Mesenteric fat pad (tissue), 1 donor: Measurements from ENCODE around the gene GRK2. TPM values are rescaled to one million over a fixed set of nuclear protein-coding genes. Genes with fewer than 3 reads are reported as not detected.
A peak's percentile ranks its signal among the peaks of the same experiment; 100 is the strongest.

Experiments
- DNase-seq: peaks from one replicate; pipeline ENCODE4 v3.0.0-alpha.2; 2020; ENCODE audit warnings: low spot score
- total RNA-seq: library from RNA; stranded (reverse); fragmentation: NEBNext Ultra II Directional; extraction: Animal tissue kit (Norgen Biotek cat#: 25700); gene quantifications from one replicate; pipeline ENCODE4 v1.2.1, GENCODE V29; 2021
- donor health status: DM: yes; HTN: yes; CAD: no.

The GRK2 gene
- total RNA-seq, 1 donor from 2014 or later: 60.2 TPM

DNA sequence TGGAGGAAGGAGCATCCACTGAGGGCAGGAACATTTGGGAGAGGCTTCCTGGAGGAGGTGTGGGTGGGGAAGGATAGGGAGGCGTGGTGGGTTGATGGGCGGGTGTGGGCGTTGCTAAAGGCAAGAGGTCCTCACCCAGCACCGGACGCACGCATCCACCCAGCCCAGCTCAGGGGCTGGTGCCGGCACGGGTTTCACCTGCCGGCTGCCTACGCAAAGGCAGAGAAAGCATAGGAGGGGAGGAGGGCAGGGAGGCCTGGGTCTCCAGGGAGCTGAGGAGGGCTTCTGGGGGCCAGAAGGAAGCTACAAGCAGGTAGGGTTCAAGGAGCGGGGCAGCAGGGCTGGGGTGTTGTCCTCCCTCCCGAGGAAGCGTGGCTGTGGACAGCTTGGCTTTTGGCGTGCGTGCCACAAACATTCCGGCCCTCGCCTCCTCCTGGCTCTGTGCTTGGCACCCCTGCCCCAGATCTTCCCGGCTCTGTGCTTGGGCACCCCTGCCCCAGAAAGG lies 44.8 kb downstream of the GRK2 start:
- peak; percentile 89 for DNase-seq

DNA sequence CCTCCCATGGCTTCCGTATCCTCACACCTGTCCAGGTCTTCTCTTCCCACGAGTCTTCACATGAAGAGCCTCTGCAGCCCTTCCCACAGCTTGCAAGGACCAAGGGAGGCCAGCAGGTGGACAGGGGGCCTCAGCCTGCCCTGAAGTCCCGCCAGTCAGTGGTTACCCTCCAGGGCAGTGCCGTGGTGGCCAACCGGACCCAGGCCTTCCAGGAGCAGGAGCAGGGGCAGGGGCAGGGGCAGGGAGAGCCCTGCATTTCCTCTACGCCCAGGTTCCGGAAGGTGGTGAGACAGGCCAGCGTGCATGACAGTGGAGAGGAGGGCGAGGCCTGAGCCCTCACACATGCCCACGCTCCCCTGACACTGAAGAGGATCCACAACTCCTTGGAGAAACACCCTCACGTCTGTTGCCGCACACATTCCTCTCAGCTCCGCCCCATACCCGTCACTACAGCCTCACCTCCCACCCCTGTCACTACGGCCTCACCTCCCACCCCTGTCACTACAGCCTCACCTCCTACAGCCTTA lies 45.3 kb downstream of the GRK2 start:
- peak; percentile 69 for DNase-seq

DNA sequence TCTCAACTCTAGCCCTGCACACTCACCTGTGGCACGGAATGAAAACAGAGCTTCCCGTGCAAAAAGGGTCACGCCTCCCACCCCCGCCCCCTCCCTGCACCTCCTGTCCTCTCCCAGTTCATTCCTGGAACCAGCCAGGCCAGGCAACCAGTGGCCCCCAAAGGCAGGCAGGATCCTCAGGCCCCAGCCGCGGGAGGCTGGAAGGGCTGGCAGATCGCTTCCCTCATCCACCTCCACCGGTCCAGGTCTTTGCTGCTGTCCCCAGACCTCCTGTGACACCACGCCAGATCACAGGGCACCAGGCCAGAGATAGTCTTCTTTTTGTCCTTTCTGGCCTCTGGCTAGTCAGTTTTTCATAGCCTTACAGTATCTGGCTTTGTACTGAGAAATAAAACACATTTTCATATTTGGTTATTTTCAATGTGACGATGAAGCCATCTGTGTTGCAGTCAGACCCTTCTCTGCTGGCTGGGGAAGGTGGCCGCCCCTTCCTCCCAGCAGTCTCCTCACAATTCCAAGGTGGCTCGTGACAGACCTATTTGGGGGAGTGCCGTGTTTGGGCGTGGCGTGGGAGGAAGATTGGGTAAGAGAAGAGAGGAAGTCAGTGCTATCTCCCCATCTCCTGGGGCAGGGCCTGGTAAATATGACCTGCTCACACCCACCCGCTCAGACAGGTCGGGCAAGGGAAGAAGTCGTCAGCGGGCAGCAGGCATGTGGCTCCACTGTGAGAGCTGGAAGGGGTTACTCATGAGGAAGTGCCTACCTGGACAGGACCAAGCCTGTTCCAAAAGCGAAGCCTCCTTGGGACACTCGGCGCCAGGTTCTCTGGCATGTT lies 46.1 kb downstream of the GRK2 start:
- DNase-seq: peak; percentile 78

DNA sequence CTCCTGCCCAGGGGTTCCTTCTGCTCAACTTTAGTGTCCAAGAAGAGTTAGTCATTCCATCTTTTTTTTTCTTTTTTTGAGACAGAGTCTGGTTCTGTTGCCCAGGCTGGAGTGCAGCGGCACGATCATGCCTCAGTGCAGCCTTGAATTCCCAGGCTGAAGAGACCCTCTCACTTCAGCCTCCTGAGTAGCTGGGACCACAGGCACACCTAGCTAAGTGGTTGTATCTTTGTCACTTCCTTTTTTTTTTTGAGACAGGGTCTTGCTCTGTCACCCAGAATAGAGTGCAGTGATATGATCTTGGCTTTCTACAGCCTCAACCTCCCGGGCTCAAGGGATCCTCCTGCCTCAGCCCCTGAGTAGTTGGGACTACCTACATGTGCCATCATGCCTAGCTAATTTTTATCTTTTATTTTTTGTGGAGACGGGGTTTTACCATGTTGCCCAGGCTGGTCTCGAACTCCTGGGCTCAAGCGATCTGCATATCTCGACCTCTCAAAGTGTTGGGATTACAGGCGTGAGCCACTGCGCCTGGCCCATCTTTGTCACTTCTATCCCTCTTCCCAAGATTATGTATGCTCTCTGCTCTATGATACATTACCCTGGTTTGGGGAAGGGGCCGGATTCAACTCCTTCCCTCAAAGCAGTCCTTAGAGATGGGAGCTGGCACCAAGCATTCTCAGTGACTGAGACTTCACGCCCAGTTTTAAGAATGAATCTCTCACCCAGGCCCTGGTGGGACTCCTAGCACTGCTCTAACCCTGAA lies 47.0 kb downstream of the GRK2 start:
- DNase-seq: peak; percentile 12

DNA sequence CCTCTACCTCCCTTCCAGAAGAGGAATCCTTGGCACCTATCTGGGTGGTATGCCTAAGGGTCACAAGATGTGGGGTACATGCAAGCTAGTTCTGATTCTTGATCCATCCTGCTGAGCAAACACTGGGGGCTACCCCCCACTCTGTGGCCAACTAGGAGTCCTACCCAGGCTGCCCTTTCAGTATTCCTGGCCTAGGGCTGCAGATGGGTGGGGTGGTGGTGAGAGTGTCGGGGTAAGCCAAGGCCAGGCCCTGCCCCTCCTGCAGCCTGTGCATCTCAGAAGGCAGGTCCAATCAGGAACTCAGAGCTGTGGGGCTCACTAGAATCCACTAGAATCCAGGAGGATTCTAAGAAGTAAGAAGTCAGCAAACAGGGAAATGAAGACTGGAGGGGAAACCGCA lies 47.9 kb downstream of the GRK2 start:
- peak; percentile 53 for DNase-seq

DNA sequence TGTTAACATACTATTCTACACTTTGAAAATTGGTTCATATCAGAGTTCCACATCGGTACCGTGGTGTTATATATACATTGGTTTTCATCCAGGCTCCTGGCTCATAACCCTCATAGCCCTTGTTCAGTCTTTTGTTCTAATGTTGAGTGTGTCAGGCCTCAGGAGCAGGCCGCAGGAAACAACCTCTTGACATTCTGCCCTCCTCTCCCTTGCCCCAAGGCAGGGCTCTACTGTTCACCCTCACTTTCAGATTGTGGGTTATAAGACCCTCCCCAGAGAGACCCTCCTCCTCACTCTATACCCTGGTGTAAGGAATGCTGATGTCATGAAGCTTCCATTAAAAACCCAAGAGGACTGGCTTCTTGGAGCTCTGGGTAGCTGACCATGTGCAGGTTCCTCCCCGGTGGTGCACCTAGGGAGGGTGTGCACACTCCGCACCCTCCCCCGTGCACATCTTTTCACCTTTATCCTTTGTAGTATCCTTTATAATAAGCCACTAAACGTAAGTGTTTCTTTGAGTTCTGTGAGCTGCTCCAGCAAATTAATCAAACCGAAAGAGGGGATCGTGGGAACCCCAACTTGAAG lies 49.1 kb downstream of the GRK2 start:
- DNase-seq: peak; percentile 41

DNA sequence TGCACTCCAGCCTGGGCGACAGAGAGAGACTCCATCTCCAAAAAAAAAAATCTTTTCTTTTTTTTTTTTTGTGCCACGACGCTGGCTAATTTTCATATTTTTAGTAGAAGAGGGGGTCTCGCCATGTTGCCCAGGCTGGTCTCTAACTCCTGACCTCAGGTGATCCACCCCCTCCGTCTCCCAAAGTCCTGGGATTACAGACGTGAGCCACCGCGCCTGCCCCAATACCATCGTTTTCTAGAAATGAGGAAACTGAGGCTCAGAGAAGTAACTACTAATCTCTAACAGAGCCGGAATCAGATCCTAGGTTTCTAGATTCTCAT lies 50.6 kb downstream of the GRK2 start:
- DNase-seq: no peak

DNA sequence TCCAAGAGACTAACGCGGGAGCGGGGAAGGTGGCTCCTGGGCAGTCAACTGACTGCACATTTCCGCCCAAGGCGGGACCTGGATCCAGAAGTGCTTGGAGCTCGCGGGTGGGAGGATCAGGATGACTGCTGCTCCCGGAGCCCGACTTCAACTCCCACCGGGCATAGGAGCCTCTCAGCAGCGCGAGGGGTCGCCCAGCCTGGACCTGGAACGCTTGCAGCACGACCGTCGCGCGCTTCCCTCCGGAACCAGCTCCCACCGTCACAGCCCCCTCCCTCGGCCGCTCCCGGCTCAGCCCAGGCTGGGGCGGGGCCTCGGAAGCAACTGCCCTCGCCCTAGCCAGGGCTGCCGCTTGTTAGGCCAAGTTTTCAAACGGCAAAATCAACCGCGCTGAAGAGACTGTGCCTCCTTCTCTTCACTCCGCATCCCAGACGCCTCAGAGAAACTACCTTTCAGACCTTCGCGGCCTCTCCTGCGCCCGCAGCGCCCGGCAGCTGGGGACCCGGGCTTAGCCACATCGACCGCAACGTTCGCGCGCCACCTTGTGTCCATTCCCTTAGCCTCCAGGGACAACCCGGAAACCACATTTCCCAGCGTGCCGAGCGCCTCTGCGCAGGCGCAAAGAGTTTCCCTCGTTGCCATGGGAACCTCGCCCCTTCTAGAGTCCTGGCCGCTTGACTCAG lies 51.1 kb downstream of the GRK2 start:
- peak; percentile 99 for DNase-seq

DNA sequence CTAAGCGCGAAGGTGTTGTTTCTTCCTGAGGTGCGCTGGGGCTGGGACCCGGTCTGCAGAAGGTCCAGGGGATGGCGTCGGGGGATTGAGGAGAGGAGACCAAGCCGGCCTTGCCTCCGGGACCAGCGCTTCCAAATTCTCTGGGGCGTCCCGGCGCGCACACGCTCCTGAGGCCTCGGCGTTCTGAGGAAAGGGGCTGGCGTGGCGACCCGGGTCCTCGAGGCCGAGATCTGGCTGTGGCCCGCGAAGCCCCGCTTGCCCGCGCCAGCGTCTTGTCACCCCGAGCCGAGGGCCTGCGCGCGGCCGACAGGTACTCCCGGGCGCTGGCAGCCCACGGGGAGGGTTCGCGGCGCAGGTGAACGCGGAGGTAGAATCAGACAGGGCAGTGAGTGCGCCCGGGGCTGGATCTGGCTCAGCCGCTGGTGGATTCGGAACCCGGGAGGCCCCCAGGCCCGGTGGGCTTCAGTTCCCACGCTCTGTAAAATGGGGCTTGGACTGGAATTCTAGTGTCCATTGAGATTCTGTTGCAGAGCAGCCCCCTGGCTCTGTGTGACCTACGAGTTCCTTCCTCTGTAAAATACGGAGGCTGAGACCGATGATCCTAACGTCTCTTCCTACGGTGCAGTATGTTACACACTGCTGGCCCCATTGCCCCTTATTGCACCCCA lies 51.7 kb downstream of the GRK2 start:
- DNase-seq: peak; percentile 88

DNA sequence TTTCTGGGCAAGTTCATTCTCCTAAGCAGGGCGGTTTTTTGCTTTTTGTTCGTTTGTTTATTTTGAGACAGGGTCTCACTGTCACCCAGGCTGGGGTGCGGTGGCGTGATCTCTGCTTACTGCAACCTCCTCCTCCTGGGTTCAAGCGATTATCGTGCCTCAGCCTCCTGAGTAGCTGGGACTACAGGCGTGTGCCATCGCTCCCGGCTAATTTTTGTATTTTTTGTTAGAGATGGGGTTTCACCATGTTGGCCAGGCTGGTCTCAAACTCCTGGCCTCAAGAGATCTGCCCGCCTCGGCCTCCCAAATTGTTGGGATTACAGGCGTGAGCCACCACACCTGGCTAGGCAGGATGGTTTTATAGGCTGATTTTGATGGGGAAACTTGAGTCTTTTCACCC lies 52.6 kb downstream of the GRK2 start:
- peak; percentile 30 for DNase-seq

DNA sequence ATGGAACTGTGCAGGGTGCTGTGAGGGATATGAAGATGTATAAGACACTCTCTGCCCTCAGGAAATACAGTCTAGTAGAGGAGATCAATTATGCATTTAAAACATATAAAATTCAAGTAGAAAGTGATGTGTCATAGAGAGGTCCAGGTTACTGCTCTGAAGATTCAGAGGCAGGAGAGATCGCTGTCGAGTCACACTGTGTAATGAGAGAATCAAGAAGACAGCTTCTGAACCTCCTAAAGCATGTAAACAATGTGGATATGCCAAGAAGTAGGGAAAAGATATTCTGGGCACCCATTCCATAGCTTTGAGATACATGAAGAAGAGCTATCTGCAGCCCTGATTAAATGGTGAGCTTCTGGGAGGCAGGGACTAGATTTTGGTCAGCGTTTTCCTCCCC lies 53.7 kb downstream of the GRK2 start:
- no peak for DNase-seq

DNA sequence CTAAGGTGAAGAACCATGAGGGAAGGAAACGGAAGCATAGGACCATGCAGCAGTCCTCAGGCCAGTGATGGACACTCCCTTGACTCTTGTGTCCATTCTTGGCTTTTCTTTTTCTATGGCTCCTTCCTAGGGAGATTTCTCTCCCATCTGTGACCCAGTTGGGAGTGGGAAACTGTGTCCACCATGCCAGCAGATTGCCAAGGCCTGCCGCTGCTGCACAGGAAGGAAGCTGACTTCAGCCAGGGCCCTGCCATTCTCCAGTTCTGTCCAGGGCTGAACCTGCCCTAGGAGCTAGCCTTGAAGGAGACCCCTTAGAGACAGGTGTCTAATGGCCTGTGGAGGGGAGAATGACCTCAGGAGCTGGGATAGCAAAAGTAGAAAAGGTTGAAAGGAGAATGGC lies 54.4 kb downstream of the GRK2 start:
- peak; percentile 57 for DNase-seq

DNA sequence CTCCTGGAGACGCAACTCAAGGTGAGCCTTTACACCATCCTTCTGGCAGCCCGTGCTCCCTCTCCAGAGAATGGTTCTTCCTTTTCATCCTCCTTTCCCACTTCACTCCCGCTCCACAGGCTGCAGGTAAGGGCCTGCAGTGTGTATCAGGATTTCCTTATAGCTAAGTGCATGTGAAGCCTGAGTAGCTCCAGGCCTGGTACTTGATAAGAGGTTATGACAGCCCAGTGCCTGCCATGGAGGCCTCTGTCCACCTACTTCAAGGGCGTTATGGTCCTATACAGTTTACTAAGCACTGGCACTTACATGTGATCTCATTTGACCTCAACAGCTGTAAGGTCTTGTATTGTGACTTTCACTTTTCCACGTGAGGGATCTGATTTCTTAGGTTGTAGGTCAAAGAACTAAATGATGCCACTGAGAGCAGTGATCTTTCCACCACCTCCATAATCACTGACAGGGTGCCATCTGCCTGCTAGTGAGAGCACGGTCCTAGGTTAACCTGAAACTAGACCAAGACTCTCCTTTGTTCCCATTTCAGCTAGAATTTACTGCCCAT lies 55.1 kb downstream of the GRK2 start:
- no peak for DNase-seq

DNA sequence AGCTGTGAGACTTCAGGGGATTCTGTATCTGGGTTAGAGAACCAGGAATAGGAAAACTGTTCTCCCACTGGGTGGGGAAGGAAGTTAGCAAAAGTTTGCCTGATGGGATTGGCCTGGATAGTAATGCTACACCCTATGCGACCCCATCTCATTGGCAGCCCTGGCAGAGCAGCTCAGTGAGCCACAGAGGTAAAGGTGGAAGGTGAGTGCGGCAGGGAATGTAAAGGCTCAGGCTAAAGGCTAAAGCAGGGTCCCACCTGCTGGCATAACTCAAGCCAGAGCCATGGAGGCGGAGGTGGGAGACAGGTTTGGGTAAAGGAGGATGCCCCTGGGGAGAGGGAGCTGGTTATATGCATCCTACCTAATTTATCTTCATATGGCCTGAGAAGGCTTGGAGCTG lies 55.8 kb downstream of the GRK2 start:
- DNase-seq: no peak

DNA sequence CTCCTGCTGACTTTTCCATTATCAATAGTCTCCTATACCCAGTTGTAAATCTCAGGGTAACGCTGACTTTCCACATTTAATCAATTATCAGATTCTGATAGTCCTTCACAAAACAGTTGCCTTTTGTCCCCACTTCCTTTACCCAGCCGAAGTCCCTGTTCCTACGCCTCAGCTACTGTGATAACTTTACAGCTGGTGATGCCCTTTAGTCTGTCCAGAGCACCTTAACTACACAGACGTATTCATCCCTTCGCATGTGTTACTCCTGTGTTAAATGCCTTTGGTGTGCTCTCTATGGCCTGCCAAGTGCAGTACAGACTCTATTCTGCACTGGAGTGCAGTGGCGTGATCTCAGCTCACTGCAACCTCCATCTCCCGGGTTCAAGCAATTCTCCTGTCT lies 57.3 kb downstream of the GRK2 start:
- no peak for DNase-seq

DNA sequence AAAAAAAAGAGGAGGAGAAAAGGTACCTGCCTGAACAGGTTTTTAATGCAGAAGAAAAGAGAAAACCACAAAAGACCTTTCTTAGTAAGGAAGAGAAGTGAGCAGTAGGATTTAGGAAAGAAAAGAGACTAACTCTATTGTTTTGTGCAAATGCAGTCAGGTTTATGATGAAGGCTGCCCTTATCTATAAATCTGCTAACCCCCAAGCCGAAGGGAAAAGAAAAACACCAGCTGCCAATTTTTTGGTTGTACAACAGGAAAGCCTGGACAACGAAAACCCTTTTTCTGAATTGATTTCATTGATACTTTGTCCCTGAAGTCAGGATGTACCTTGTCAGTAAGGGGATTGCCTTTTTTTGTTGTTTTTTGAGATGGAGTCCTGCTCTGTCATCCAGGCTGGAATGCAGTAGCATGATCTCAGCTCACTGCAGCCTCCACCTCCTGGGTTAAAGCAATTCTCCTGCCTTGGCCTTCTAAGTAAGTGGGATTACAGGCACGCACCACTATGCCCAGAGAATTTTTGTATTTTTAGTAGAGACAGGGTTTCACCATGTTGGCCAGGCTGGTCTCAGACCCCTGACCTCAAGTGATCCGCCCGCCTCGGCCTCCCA lies 65.9 kb downstream of the GRK2 start:
- DNase-seq: no peak
